AG09309 (cell line): Measurements from ENCODE around the gene HAUS6.

Experiments
- DNase-seq: peaks from one replicate; pipeline ENCODE4 v3.0.0-alpha.2; 2010; ENCODE audit warnings: low read depth
- H3K4me3 ChIP-seq: 2 replicates; pipeline ENCODE4 v1.5.1; 2011; ENCODE audit warnings: mild to moderate bottlenecking, low read depth, low read length, moderate library complexity; ENCODE audit not compliant: control insufficient read depth
- TF ChIP-seq, protein P1 (sequence below): IDR thresholded peaks from 2 replicates; pipeline ENCODE4 v1.5.1; 2011; ENCODE audit warnings: mild to moderate bottlenecking, low read depth, low read length, inconsistent platforms; ENCODE audit not compliant: insufficient read depth, control insufficient read depth; ENCODE audit errors: missing control alignments

The HAUS6 gene

DNA sequence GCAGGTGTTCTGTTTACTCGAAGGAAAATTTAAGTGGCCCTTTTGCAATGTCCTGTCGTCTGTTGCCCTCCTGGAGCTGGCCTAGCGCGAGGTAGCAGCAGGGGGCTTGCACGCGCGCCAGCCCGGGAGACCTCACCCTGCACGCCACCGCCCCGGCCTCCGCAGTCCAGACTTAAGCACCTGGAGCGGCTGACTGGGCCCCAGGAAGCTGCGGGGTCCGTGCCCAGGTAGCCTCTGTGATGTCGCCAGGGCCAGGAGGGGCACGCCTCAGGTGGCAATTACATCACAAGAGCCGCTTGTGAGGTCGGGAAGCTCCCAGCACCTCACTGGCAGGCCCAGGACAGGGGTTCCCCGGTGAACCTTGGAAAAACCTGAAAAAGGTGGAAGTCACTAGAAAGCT lies 69.7 kb downstream of the HAUS6 start, which contains the start of gene SAXO1:
SAXO1 (minus strand) TSS at position 195 of the 400 bp plus-strand sequence. CDS start 301 bp downstream, outside the sequence.
- no peak for DNase-seq
- TF ChIP-seq, protein P1, sequence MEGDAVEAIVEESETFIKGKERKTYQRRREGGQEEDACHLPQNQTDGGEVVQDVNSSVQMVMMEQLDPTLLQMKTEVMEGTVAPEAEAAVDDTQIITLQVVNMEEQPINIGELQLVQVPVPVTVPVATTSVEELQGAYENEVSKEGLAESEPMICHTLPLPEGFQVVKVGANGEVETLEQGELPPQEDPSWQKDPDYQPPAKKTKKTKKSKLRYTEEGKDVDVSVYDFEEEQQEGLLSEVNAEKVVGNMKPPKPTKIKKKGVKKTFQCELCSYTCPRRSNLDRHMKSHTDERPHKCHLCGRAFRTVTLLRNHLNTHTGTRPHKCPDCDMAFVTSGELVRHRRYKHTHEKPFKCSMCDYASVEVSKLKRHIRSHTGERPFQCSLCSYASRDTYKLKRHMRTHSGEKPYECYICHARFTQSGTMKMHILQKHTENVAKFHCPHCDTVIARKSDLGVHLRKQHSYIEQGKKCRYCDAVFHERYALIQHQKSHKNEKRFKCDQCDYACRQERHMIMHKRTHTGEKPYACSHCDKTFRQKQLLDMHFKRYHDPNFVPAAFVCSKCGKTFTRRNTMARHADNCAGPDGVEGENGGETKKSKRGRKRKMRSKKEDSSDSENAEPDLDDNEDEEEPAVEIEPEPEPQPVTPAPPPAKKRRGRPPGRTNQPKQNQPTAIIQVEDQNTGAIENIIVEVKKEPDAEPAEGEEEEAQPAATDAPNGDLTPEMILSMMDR = no peak
- no peak within 1 kb of the TSS for H3K4me3 ChIP-seq

DNA sequence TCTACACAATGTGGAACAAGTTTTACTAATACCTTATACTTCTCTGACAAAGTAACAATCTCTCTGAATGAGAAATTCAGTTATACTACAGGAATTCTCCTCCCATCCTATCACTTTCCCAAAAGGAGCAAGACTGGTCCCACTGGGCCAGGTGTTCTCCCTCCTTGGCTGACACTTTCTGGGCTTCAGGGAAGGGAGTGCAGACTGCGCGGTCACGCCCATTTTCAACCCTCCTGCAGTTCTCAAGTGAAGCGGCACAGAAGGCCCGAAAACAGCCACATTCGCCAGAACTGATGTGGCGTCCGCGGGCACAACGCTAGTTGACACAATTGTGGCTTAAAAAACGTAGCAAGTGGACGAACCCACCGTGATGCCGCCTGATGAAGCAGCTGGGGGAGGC lies 70.3 kb downstream of the HAUS6 start:
- TF ChIP-seq, protein P1 = no peak
- no peak overlapping the region for H3K4me3 ChIP-seq
- DNase-seq = no peak

DNA sequence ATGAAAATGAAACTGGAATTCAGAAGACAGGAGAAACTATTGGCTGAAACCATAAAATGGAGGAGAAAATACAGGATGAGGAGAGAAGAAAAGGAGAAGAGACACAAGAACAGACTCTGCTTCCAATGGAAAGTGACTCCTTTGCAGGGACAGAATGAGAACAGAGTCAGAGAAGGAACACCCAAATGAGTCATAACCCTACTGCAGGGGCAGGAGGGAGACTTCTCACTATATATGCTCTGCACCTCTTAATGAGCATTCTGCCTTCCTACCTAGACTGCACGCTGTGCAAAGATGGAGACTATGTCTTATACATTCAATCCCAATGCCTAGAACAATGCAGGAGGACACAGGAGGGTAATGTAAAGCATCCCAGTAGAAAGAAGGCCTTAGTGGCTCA lies 71.8 kb downstream of the HAUS6 start:
- H3K4me3 ChIP-seq = no peak overlapping the region
- no peak for DNase-seq
- TF ChIP-seq, protein P1 = no peak

DNA sequence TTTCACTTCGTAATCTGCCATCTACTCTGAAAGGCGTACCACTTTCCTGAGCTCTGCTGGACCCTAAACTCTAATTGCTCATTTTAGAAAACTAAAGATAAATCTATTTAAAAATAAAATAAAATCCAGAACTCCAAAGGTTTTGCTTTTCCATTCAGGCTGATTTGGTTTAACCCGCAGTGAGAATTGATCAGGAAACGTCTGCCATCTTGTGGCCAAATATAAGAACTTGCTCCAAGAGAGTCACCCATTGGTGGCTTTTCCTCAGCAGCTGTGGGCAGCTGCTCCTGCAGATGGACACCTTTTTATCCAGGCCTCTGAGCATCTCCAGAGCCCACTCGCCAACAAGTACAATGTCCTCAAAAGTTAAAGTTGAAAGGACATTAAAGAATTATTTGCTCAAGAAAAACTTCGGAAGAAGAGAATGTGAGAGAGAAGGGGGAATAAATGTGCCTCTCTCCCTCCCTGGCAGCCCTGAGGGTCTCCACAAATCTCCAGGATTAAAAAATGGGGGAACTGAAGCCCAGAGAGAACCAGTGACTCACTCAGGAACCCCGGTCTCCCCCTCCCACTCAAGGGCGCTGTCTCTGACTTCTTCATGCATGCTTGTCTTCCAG lies 73.8 kb downstream of the HAUS6 start:
- DNase-seq = no peak
- TF ChIP-seq, protein P1 = peak; percentile 61
- no peak overlapping the region for H3K4me3 ChIP-seq

DNA sequence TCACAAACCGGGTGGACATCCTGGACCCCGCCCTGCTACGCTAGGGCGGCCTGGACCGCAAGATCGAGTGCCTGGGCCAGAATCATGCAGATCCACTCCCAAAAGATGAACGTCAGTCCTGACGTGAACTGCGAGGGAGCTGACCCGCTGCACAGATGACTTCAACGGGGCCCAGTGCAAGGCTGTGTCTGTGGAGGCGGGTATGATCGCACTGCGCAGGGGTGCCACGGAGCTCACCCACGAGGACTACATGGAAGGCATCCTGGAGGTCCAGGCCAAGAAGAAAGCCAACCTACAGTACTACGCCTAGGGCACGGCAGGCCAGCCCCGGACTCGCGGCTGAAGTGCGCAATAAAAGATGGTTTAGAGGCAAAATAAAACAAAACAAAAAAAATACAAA lies 74.9 kb downstream of the HAUS6 start:
- DNase-seq = no peak
- no peak overlapping the region for H3K4me3 ChIP-seq
- TF ChIP-seq, protein P1 = no peak

DNA sequence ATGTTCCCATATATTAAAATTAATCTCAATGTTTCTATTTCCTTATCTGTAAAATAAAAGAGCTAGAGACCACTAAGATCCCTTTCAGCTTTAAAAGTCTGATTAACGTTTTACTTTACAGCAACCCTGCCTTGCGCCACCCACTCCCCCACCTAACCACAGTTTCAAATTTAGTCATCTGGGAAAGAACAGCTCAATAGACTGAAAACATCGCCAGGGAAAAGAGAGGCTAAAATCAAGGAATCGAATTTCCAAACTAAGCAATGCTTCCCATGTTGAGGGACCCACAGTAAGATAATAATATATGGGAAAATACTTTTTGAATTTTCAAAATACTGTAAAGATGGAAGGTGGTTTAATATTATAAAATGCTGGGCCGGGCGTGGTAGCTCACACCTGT lies 76.3 kb downstream of the HAUS6 start:
- H3K4me3 ChIP-seq = no peak overlapping the region
- TF ChIP-seq, protein P1 = no peak
- DNase-seq = no peak

DNA sequence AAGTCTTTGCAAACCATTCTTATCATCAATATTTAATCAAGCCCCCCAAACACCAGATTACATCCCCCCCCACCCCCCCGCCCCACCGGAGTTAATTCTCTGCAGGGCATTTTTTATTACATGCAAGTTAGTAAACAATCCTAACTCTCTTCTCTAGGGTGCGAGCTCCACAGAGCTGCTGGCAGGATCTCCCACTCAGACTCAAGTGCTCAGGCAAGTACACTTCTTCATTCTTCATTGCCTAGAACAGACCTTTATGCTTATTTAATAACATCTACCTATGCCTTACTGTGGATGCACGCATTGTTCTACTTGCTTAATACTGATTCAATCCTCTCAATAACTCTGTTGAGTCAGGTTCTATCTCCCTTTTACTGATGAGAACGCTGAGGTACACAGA lies 79.6 kb downstream of the HAUS6 start:
- TF ChIP-seq, protein P1 = no peak
- H3K4me3 ChIP-seq = no peak overlapping the region
- DNase-seq = no peak
